Fibroblast of skin of left biceps (primary cell): ENCODE measurements around the gene OR2AT4.
"Not testable (repeated sequence)": the region's sequence is repeated elsewhere in the genome, so short reads cannot be mapped to it uniquely, and the experiment has no call there.

ENCODE experiments used
- DNase-seq, 2 experiments: peaks; one replicate each; pipeline ENCODE4 v3.0.0-alpha.2; 2013; ENCODE audit warnings: low read depth in 2 of 2

OR2AT4 gene

GRCh38 chr11:75103380-75104026, 6.8 kb upstream of the OR2AT4 start:
- peak; percentile 5 to 10 for DNase-seq

- DNase-seq, result no peak
Observed at GRCh38 chr11:75101424-75102128, 4.9 kb upstream of the OR2AT4 start.

- no peak for DNase-seq
Observed at GRCh38 chr11:75100314-75100713, 3.6 kb upstream of the OR2AT4 start.

- no peak for DNase-seq
Observed at GRCh38 chr11:75099635-75100034, 3.0 kb upstream of the OR2AT4 start.

- DNase-seq, result not testable (repeated sequence)
Observed at GRCh38 chr11:75098835-75099439, 2.3 kb upstream of the OR2AT4 start.

GRCh38 chr11:75098181-75098580, 1.5 kb upstream of the OR2AT4 start:
- not testable (repeated sequence) for DNase-seq

GRCh38 chr11:75097173-75097557, 489 bp upstream of the OR2AT4 start:
- DNase-seq, result no peak

GRCh38 chr11:75094382-75094781, 2.3 kb downstream of the OR2AT4 start:
- not testable (repeated sequence) for DNase-seq

- no peak for DNase-seq
Observed at GRCh38 chr11:75090671-75091177, 6.0 kb downstream of the OR2AT4 start.

GRCh38 chr11:75087319-75088305, 9.1 kb downstream of the OR2AT4 start:
- no peak for DNase-seq

- no peak for DNase-seq
Observed at GRCh38 chr11:75084883-75085282, 11.8 kb downstream of the OR2AT4 start.

- DNase-seq, result no peak
Observed at GRCh38 chr11:75083217-75083605, 13.5 kb downstream of the OR2AT4 start.

- DNase-seq, result no peak
Observed at GRCh38 chr11:75082601-75083216, 14.0 kb downstream of the OR2AT4 start.

- no peak for DNase-seq
Observed at GRCh38 chr11:75079546-75079945, 17.1 kb downstream of the OR2AT4 start.

GRCh38 chr11:75078233-75078632, 18.4 kb downstream of the OR2AT4 start:
- DNase-seq, result no peak

GRCh38 chr11:75077316-75077715, 19.4 kb downstream of the OR2AT4 start:
- DNase-seq, result no peak

GRCh38 chr11:75076671-75077070, 20.0 kb downstream of the OR2AT4 start:
- DNase-seq, result no peak

GRCh38 chr11:75073459-75074190, 23.1 kb downstream of the OR2AT4 start:
- DNase-seq, result no peak

GRCh38 chr11:75072582-75072981, 24.1 kb downstream of the OR2AT4 start:
- no peak for DNase-seq

- no peak for DNase-seq
Observed at GRCh38 chr11:75069473-75069872, 27.2 kb downstream of the OR2AT4 start.

GRCh38 chr11:75068993-75069392, 27.7 kb downstream of the OR2AT4 start:
- DNase-seq, result no peak
